ENCODE measurements around the gene EPHB4. TPM values are rescaled to one million over a fixed set of nuclear protein-coding genes. Genes with fewer than 3 reads are reported as not detected.

EPHB4 gene
- 1 to 10 TPM; 2.9 to 3.5 TPM for total RNA-seq

- POLR2A ChIA-PET = no interaction called here
- CTCF ChIA-PET = interaction anchor here (1.8 kb wide), 1 partner anchor 25 kb away, joined by 6 read pairs; the partner anchor contains the start of gene SLC12A9
Measured at GRCh38 chr7:100827330-100828226, at the start of gene EPHB4. TSS of gene EPHB4 (minus strand) at chr7:100827523. CDS start at chr7:100827030, 493 bp downstream.

- ChIA-PET POLR2A (interaction anchor here (0.6 to 4.9 kb wide), 11 partner anchors 8 to 331 kb away, joined by 3 to 71 read pairs (median 6); partner anchors contain the start of genes POP7, SLC12A9, TRIM56 and TRIP6), CTCF (interaction anchor here (0.7 to 3.6 kb wide), 4 partner anchors 12 to 170 kb away, joined by 3 to 25 read pairs (median 8); partner anchors contain the start of genes POP7, SLC12A9 and UFSP1)
Measured at GRCh38 chr7:100875356-100875751, 48.0 kb upstream of the EPHB4 start.

- CTCF ChIA-PET = interaction anchor here (1.0 to 3.6 kb wide), 3 partner anchors 13 to 23 kb away, joined by 3 to 25 read pairs (median 13); partner anchors contain the start of genes SLC12A9 and UFSP1
Measured at GRCh38 chr7:100874577-100875355, 47.4 kb upstream of the EPHB4 start, which contains the start of gene SRRT. TSS of gene SRRT (plus strand) at chr7:100875103. CDS start at chr7:100875591, 488 bp downstream.

GRCh38 chr7:100874300-100874576 is 46.9 kb upstream of the EPHB4 start:
- CTCF ChIA-PET = no interaction called here
- POLR2A ChIA-PET = interaction anchor here (2.0 to 4.9 kb wide), 2 partner anchors 15 to 22 kb away, joined by 17 to 71 read pairs; partner anchors contain the start of genes SLC12A9 and UFSP1

More at GRCh38 chr7:100874577-100875355, 47.4 kb upstream of the EPHB4 start, which contains the start of gene SRRT:
- POLR2A ChIA-PET = interaction anchor here (0.6 to 4.9 kb wide), 11 partner anchors 8 to 405 kb away, joined by 3 to 71 read pairs (median 6); partner anchors contain the start of genes POP7, SLC12A9, TRIM56 and TRIP6

- CTCF ChIA-PET = no interaction called here
- POLR2A ChIA-PET = interaction anchor here (4.9 kb wide), 1 partner anchor 15 kb away, joined by 71 read pairs; the partner anchor contains the start of gene UFSP1
Measured at GRCh38 chr7:100873599-100874299, 46.4 kb upstream of the EPHB4 start.

GRCh38 chr7:100867776-100868485 is 40.6 kb upstream of the EPHB4 start:
- POLR2A ChIA-PET = no interaction called here
- CTCF ChIA-PET = interaction anchor here (1.2 kb wide), 1 partner anchor 14 kb away, joined by 3 read pairs; no protein-coding TSS in a partner anchor

- ChIA-PET CTCF (interaction anchor here (1.0 to 1.2 kb wide), 2 partner anchors 13 to 15 kb away, joined by 3 to 5 read pairs; partner anchors contain the start of gene SLC12A9), POLR2A (interaction anchor here (0.6 to 1.1 kb wide), 3 partner anchors 8 to 452 kb away, joined by 3 to 8 read pairs (median 6); partner anchors contain the start of genes SLC12A9 and SRRT)
Measured at GRCh38 chr7:100867040-100867775, 39.9 kb upstream of the EPHB4 start, which contains the start of gene TRIP6. TSS of gene TRIP6 (plus strand) at chr7:100867387. CDS start at chr7:100867498, 111 bp downstream.

GRCh38 chr7:100866729-100867039 is 39.4 kb upstream of the EPHB4 start:
- CTCF ChIA-PET = interaction anchor here (1.0 to 1.2 kb wide), 2 partner anchors 13 to 14 kb away, joined by 3 to 5 read pairs; partner anchors contain the start of gene SLC12A9
- POLR2A ChIA-PET = interaction anchor here (0.6 to 1.1 kb wide), 3 partner anchors 8 to 452 kb away, joined by 3 to 8 read pairs (median 6); partner anchors contain the start of genes SLC12A9 and SRRT

GRCh38 chr7:100865938-100866728 is 38.8 kb upstream of the EPHB4 start:
- ChIA-PET POLR2A (interaction anchor here (0.6 to 1.1 kb wide), 3 partner anchors 9 to 451 kb away, joined by 3 to 8 read pairs (median 6); partner anchors contain the start of genes SLC12A9 and SRRT), CTCF (interaction anchor here (1.0 kb wide), 1 partner anchor 14 kb away, joined by 5 read pairs; the partner anchor contains the start of gene SLC12A9)

GRCh38 chr7:100865372-100865911 is 38.1 kb upstream of the EPHB4 start:
- ChIA-PET CTCF (no interaction called here), POLR2A (no interaction called here)

GRCh38 chr7:100864263-100864845 is 37.0 kb upstream of the EPHB4 start:
- POLR2A ChIA-PET = no interaction called here
- CTCF ChIA-PET = no interaction called here

GRCh38 chr7:100863406-100863950 is 36.2 kb upstream of the EPHB4 start:
- ChIA-PET POLR2A (no interaction called here), CTCF (no interaction called here)

GRCh38 chr7:100861616-100861985 is 34.3 kb upstream of the EPHB4 start:
- POLR2A ChIA-PET = interaction anchor here (0.8 kb wide), 1 partner anchor 10 kb away, joined by 3 read pairs; the partner anchor contains the start of gene SLC12A9
- CTCF ChIA-PET = interaction anchor here (1.2 kb wide), 1 partner anchor 9 kb away, joined by 3 read pairs; the partner anchor contains the start of gene SLC12A9

GRCh38 chr7:100860702-100861615 is 33.6 kb upstream of the EPHB4 start:
- ChIA-PET POLR2A (interaction anchor here (0.8 kb wide), 1 partner anchor 9 kb away, joined by 3 read pairs; the partner anchor contains the start of gene SLC12A9), CTCF (interaction anchor here (1.2 kb wide), 1 partner anchor 8 kb away, joined by 3 read pairs; the partner anchor contains the start of gene SLC12A9)
